Fibroblast of villous mesenchyme (primary cell): ENCODE data around the gene HABP4. TPM values are rescaled to one million over a fixed set of nuclear protein-coding genes. Genes with fewer than 3 reads are reported as not detected.

Source experiments
- DNase-seq: peaks from one replicate; pipeline ENCODE4 v3.0.0-alpha.2; 2010; ENCODE audit warnings: low read depth
- H3K4me3 ChIP-seq: 2 replicates; pipeline ENCODE4 v1.5.1; 2011; ENCODE audit warnings: low read depth, mild to moderate bottlenecking, low read length
- CTCF ChIP-seq: IDR thresholded peaks from 2 replicates; pipeline ENCODE4 v1.5.1; 2012; ENCODE audit warnings: low read depth, mild to moderate bottlenecking, low read length; ENCODE audit not compliant: insufficient read depth
- total RNA-seq: library from RNA; depleted of rRNA; stranded (reverse); fragments of >200 nt; gene quantifications from 2 replicates; pipeline ENCODE4 v1.2.3, GENCODE V29; 2012

HABP4 gene
- total RNA-seq, 1 donor, result 9.9 TPM

GRCh38 chr9:96483733-96484390, 33.9 kb downstream of the HABP4 start:
- no peak for DNase-seq
- H3K4me3 ChIP-seq, result no peak overlapping the region
- no peak for TF ChIP-seq CTCF

- DNase-seq, result no peak
- H3K4me3 ChIP-seq, result no peak overlapping the region
- no peak for TF ChIP-seq CTCF
Observed at GRCh38 chr9:96484521-96484931, 34.6 kb downstream of the HABP4 start.

- TF ChIP-seq CTCF, result no peak
- DNase-seq, result no peak
- no peak overlapping the region for H3K4me3 ChIP-seq
Observed at GRCh38 chr9:96485280-96485679, 35.3 kb downstream of the HABP4 start.

- no peak overlapping the region for H3K4me3 ChIP-seq
- TF ChIP-seq CTCF, result no peak
- DNase-seq, result peak; percentile 84
Observed at GRCh38 chr9:96486386-96487028, 36.5 kb downstream of the HABP4 start.

GRCh38 chr9:96487029-96487396, 37.0 kb downstream of the HABP4 start:
- H3K4me3 ChIP-seq, result no peak overlapping the region
- DNase-seq, result no peak
- no peak for TF ChIP-seq CTCF

- TF ChIP-seq CTCF, result no peak
- no peak overlapping the region for H3K4me3 ChIP-seq
- peak; percentile 60 for DNase-seq
Observed at GRCh38 chr9:96487949-96488348, 38.0 kb downstream of the HABP4 start.
